Trophoblast cell (in vitro differentiated cells and primary cell): ENCODE data around the gene TRAF3IP1.
"Not testable (repeated sequence)": the region's sequence is repeated elsewhere in the genome, so short reads cannot be mapped to it uniquely, and the experiment has no call there.

Experiments
- DNase-seq, 2 donors: peaks; one replicate each; pipeline ENCODE4 v3.0.0-alpha.2; 2016
- H2AFZ ChIP-seq: 2 replicates; pipeline ENCODE4 v1.6.1; 2013; ENCODE audit warnings: low read length, moderate library complexity, mild to moderate bottlenecking; ENCODE audit not compliant: insufficient read depth, poor library complexity
- H2AK5ac ChIP-seq: 2 replicates; pipeline ENCODE4 v1.6.1; 2013; ENCODE audit warnings: mild to moderate bottlenecking, low read length
- H2BK120ac ChIP-seq: 2 replicates; pipeline ENCODE4 v1.6.1; 2013; ENCODE audit warnings: low read length, mild to moderate bottlenecking, moderate library complexity; ENCODE audit not compliant: insufficient read depth, poor library complexity
- H2BK12ac ChIP-seq: 2 replicates; pipeline ENCODE4 v1.6.1; 2013; ENCODE audit warnings: mild to moderate bottlenecking, low read length, moderate library complexity
- H2BK5ac ChIP-seq: 2 replicates; pipeline ENCODE4 v1.6.1; 2013; ENCODE audit warnings: low read length, low read depth, moderate library complexity, mild to moderate bottlenecking; ENCODE audit not compliant: poor library complexity
- H3K14ac ChIP-seq: 2 replicates; pipeline ENCODE4 v1.6.1; 2013; ENCODE audit warnings: mild to moderate bottlenecking, low read length
- H3K18ac ChIP-seq: 2 replicates; pipeline ENCODE4 v1.6.1; 2013; ENCODE audit warnings: mild to moderate bottlenecking, low read length
- H3K23ac ChIP-seq: 2 replicates; pipeline ENCODE4 v1.6.1; 2013; ENCODE audit warnings: low read length
- H3K27ac ChIP-seq: 2 replicates; pipeline ENCODE4 v1.5.1; 2013; ENCODE audit warnings: low read depth, mild to moderate bottlenecking, inconsistent platforms, low read length, moderate library complexity
- H3K27me3 ChIP-seq: 2 replicates; pipeline ENCODE4 v1.6.1; 2013; ENCODE audit warnings: inconsistent platforms, mild to moderate bottlenecking, low read length, moderate library complexity; ENCODE audit not compliant: insufficient read depth
- H3K36me3 ChIP-seq, 2 experiments: 1 replicate in 1 of 2; 2 replicates in 1 of 2; pipeline ENCODE4 v1.6.1; 2013; ENCODE audit warnings: low read length in 2 of 2, mild to moderate bottlenecking in 2 of 2, moderate library complexity in 1 of 2; ENCODE audit not compliant: insufficient read depth in 2 of 2, control insufficient read depth in 1 of 2
- H3K4ac ChIP-seq: 2 replicates; pipeline ENCODE4 v1.6.1; 2013; ENCODE audit warnings: low read depth, mild to moderate bottlenecking, low read length, moderate library complexity
- H3K4me1 ChIP-seq, 2 experiments: 1 replicate in 1 of 2; 2 replicates in 1 of 2; pipeline ENCODE4 v1.6.1; 2013; ENCODE audit warnings: low read length in 2 of 2, mild to moderate bottlenecking in 2 of 2, moderate library complexity in 1 of 2; ENCODE audit not compliant: insufficient read depth in 2 of 2, control insufficient read depth in 1 of 2
- H3K4me2 ChIP-seq: 2 replicates; pipeline ENCODE4 v1.6.1; 2013; ENCODE audit warnings: inconsistent platforms, mild to moderate bottlenecking, low read length, moderate library complexity
- H3K4me3 ChIP-seq: 2 replicates; pipeline ENCODE4 v1.5.1; 2013; ENCODE audit warnings: mild to moderate bottlenecking, low read depth, low read length, inconsistent platforms
- H3K79me1 ChIP-seq: one replicate; pipeline ENCODE4 v1.6.1; 2013; ENCODE audit warnings: low read length
- H3K79me2 ChIP-seq: 2 replicates; pipeline ENCODE4 v1.6.1; 2013; ENCODE audit warnings: low read length, mild to moderate bottlenecking; ENCODE audit not compliant: control insufficient read depth, insufficient read depth, poor library complexity
- H3K9ac ChIP-seq: 2 replicates; pipeline ENCODE4 v1.6.1; 2013; ENCODE audit warnings: mild to moderate bottlenecking, low read length
- H3K9me3 ChIP-seq: 2 replicates; pipeline ENCODE4 v1.6.1; 2013; ENCODE audit warnings: low read depth, mild to moderate bottlenecking, control low read depth, inconsistent platforms, low read length; ENCODE audit not compliant: insufficient read depth
- H4K12ac ChIP-seq: 2 replicates; pipeline ENCODE4 v1.6.1; 2013; ENCODE audit warnings: low read depth, mild to moderate bottlenecking, low read length, moderate library complexity
- H4K8ac ChIP-seq: 2 replicates; pipeline ENCODE4 v1.6.1; 2013; ENCODE audit warnings: low read depth, mild to moderate bottlenecking, low read length, moderate library complexity
- H4K91ac ChIP-seq: one replicate; pipeline ENCODE4 v1.6.1; 2013; ENCODE audit warnings: low read depth, mild to moderate bottlenecking, low read length, moderate library complexity
- WGBS: extraction: QIAGEN DNeasy Blood & Tissue Kit; methylation state at CpG from one replicate; pipeline ENCODE4 v1.1.7; 2013; ENCODE audit warnings: missing lambda C conversion rate; ENCODE audit not compliant: insufficient read length, insufficient coverage; ENCODE audit errors: extremely low coverage; 5-methylcytosine and 5-hydroxymethylcytosine counted together

The TRAF3IP1 gene

GRCh38 chr2:238403632-238404405, 83.5 kb downstream of the TRAF3IP1 start:
- H4K8ac ChIP-seq = no peak overlapping the region
- H4K12ac ChIP-seq = no peak overlapping the region
- H2BK12ac ChIP-seq = no peak overlapping the region
- H3K4ac ChIP-seq = no peak overlapping the region
- H3K4me2 ChIP-seq = no peak overlapping the region
- no peak overlapping the region for H3K18ac ChIP-seq
- no peak overlapping the region for H3K23ac ChIP-seq
- no peaks in the 10 kb centered on the region for H3K79me2 ChIP-seq
- H2AFZ ChIP-seq = no peak overlapping the region
- H2BK5ac ChIP-seq = no peak overlapping the region
- H3K36me3 ChIP-seq = peaks cover 2% of the 10 kb centered on the region in 2 experiments
- no peaks in the 10 kb centered on the region for H3K27me3 ChIP-seq
- no peak overlapping the region for H4K91ac ChIP-seq
- no peak overlapping the region for H3K9ac ChIP-seq
- H2BK120ac ChIP-seq = no peak overlapping the region
- WGBS = no CpG with 5 or more reads among the region's 21 CpGs
- DNase-seq = no peak
- H3K79me1 ChIP-seq = no peaks in the 10 kb centered on the region
- no peaks in the 10 kb centered on the region for H3K4me1 ChIP-seq
- no peak overlapping the region for H3K27ac ChIP-seq
- no peak overlapping the region for H3K4me3 ChIP-seq
- H3K14ac ChIP-seq = no peak overlapping the region
- H3K9me3 ChIP-seq = no peaks in the 10 kb centered on the region
- H2AK5ac ChIP-seq = no peak overlapping the region

GRCh38 chr2:238404406-238405216, 84.3 kb downstream of the TRAF3IP1 start:
- no peak overlapping the region for H3K27ac ChIP-seq
- no peaks in the 10 kb centered on the region for H3K27me3 ChIP-seq
- no peak overlapping the region for H2AK5ac ChIP-seq
- WGBS = no CpG with 5 or more reads among the region's 19 CpGs
- no peaks in the 10 kb centered on the region for H3K79me1 ChIP-seq
- no peak overlapping the region for H3K18ac ChIP-seq
- DNase-seq = no peak
- no peak overlapping the region for H4K12ac ChIP-seq
- no peak overlapping the region for H4K8ac ChIP-seq
- no peak overlapping the region for H4K91ac ChIP-seq
- no peaks in the 10 kb centered on the region for H3K79me2 ChIP-seq
- no peak overlapping the region for H2AFZ ChIP-seq
- H3K4me2 ChIP-seq = no peak overlapping the region
- H3K36me3 ChIP-seq = peaks cover 2% of the 10 kb centered on the region in 2 experiments
- no peak overlapping the region for H3K4me3 ChIP-seq
- H3K9ac ChIP-seq = no peak overlapping the region
- no peak overlapping the region for H3K23ac ChIP-seq
- no peak overlapping the region for H2BK5ac ChIP-seq
- no peaks in the 10 kb centered on the region for H3K9me3 ChIP-seq
- no peak overlapping the region for H3K4ac ChIP-seq
- no peak overlapping the region for H2BK12ac ChIP-seq
- no peak overlapping the region for H2BK120ac ChIP-seq
- no peaks in the 10 kb centered on the region for H3K4me1 ChIP-seq
- no peak overlapping the region for H3K14ac ChIP-seq

GRCh38 chr2:238405217-238405555, 84.9 kb downstream of the TRAF3IP1 start:
- H3K23ac ChIP-seq, H4K91ac ChIP-seq, H3K4me2 ChIP-seq, H3K27me3 ChIP-seq, H3K79me1 ChIP-seq, H3K18ac ChIP-seq, H3K4me1 ChIP-seq, H3K27ac ChIP-seq, H2AFZ ChIP-seq, H2BK12ac ChIP-seq, DNase-seq, H3K14ac ChIP-seq, H3K4me3 ChIP-seq, H4K8ac ChIP-seq, H3K9me3 ChIP-seq, H2BK5ac ChIP-seq, H3K36me3 ChIP-seq, H2AK5ac ChIP-seq, H3K4ac ChIP-seq, H3K79me2 ChIP-seq, H2BK120ac ChIP-seq, H4K12ac ChIP-seq, H3K9ac ChIP-seq: not testable (repeated sequence)
- WGBS = no CpG with 5 or more reads among the region's 4 CpGs

- Histone ChIP-seq H3K18ac (no peak overlapping the region), H3K27me3 (no peaks in the 10 kb centered on the region), H3K79me1 (no peaks in the 10 kb centered on the region), H2BK5ac (no peak overlapping the region), H3K23ac (no peak overlapping the region), H3K36me3 (peaks cover 2% of the 10 kb centered on the region in 2 experiments), H4K8ac (no peak overlapping the region), H3K9me3 (no peaks in the 10 kb centered on the region), H4K12ac (no peak overlapping the region), H3K4ac (no peak overlapping the region), H3K4me2 (no peak overlapping the region), H4K91ac (no peak overlapping the region), H2BK120ac (no peak overlapping the region), H2AFZ (no peak overlapping the region), H3K4me3 (no peak overlapping the region), H2AK5ac (no peak overlapping the region), H3K4me1 (no peaks in the 10 kb centered on the region), H3K79me2 (no peaks in the 10 kb centered on the region), H2BK12ac (no peak overlapping the region), H3K14ac (no peak overlapping the region), H3K9ac (no peak overlapping the region), H3K27ac (no peak overlapping the region)
- DNase-seq = no peak
- WGBS = no CpG with 5 or more reads among the region's 20 CpGs
These were observed 86.1 kb downstream of the TRAF3IP1 start for GRCh38 chr2:238406221-238406997.
